Measurements from ENCODE around the gene GPR152. TPM values are rescaled to one million over a fixed set of nuclear protein-coding genes. Genes with fewer than 3 reads are reported as not detected.

Gene GPR152
- total RNA-seq, 1 experiment from 2014 or later = not detected

GRCh38 chr11:67500831-67501715, 48.5 kb upstream of the GPR152 start:
- no peak overlapping the region for H3K27ac Mint-ChIP-seq
- peaks cover 5 to 22% (median 10%) of the 10 kb centered on the region in 3 experiments; a peak in 6 of 7 replicates for H3K36me3 Mint-ChIP-seq (ENCODE audit: insufficient read depth in 1 of 3, low read depth in 3 of 3)
- 100% methylated on average over 1 of the region's 9 CpGs for WGBS (ENCODE audit: extremely low coverage, insufficient read length, low lambda C conversion rate)
- no peaks in the 10 kb centered on the region for H4K20me1 ChIP-seq (ENCODE audit: control insufficient read depth, insufficient read depth, insufficient read length)
- H3K23ac ChIP-seq (ENCODE audit: insufficient read length, low read depth, low read length) = no peak overlapping the region
- H3K56ac ChIP-seq (ENCODE audit: insufficient read length, low read depth, low read length) = no peak overlapping the region
- no peak overlapping the region for H4K5ac ChIP-seq (ENCODE audit: insufficient read length, low read depth, low read length)
- H3K14ac ChIP-seq (ENCODE audit: insufficient read depth, low read length) = no peak overlapping the region
- H3T11ph ChIP-seq (ENCODE audit: low read length) = no peak overlapping the region
- TF ChIP-seq CTCF (conservative IDR thresholded peaks at IDR 0.05) = no peak
- no peak overlapping the region for H3K9ac ChIP-seq (ENCODE audit: extremely low read depth, insufficient read length, low read length)
- H3K4me1 ChIP-seq (ENCODE audit: insufficient read depth, low read length) = no peaks in the 10 kb centered on the region
- no peak overlapping the region for H4K91ac ChIP-seq (ENCODE audit: insufficient read length, low read depth, low read length)
- H2AFZ ChIP-seq (ENCODE audit: low read length) = no peak overlapping the region
- H2BK120ac ChIP-seq (ENCODE audit: low read depth, low read length, poor library complexity, severe bottlenecking) = no peak overlapping the region
- no peak overlapping the region for H2BK20ac ChIP-seq (ENCODE audit: low read depth, low read length, poor library complexity, severe bottlenecking)
- no peak overlapping the region for H4K8ac ChIP-seq (replicated peaks; ENCODE audit: insufficient read length, low read depth, low read length)
- no peak overlapping the region for H3K18ac ChIP-seq (ENCODE audit: insufficient read length, low read depth, low read length)
- H2BK15ac ChIP-seq (ENCODE audit: low read depth, low read length) = no peak overlapping the region
- no peaks in the 10 kb centered on the region for H3K27me3 ChIP-seq (ENCODE audit: insufficient read depth, low read length)
- no peak overlapping the region for H2BK5ac ChIP-seq (ENCODE audit: insufficient read length, low read length)
- no peak overlapping the region for H3K4ac ChIP-seq (ENCODE audit: low read depth, low read length)
- no peak for DNase-seq
- no peak overlapping the region for H3K4me3 Mint-ChIP-seq
- H3K4me2 ChIP-seq (ENCODE audit: insufficient read depth, insufficient read length, low read length) = no peak overlapping the region
- H3K9me3 ChIP-seq (ENCODE audit: control insufficient read depth, low read depth, low read length) = no peaks in the 10 kb centered on the region
- H3K9me3 Mint-ChIP-seq = no peaks in the 10 kb centered on the region
- no peaks in the 10 kb centered on the region for H3K79me2 ChIP-seq (ENCODE audit: insufficient read depth, low read length)
- peaks cover 12% of the 10 kb centered on the region for H3K23me2 ChIP-seq (ENCODE audit: insufficient read length, low read depth, low read length, poor library complexity, severe bottlenecking)
- peaks cover 3 to 12% of the 10 kb centered on the region in 2 experiments for H3K4me1 Mint-ChIP-seq
- no peak overlapping the region for H2BK12ac ChIP-seq (ENCODE audit: insufficient read length, low read depth, low read length)
- peaks cover 10% of the 10 kb centered on the region for H3K27me3 Mint-ChIP-seq (ENCODE audit: low read depth)
- H3K79me1 ChIP-seq (ENCODE audit: insufficient read depth, low read depth, low read length, poor library complexity, severe bottlenecking) = no peaks in the 10 kb centered on the region
- no peak overlapping the region for H3K27ac ChIP-seq (ENCODE audit: insufficient read length, low read depth, low read length)
- no peak overlapping the region for H2AK5ac ChIP-seq (ENCODE audit: insufficient read length, low read length)
